RWPE2 (cell line): Measurements from ENCODE around the gene LIG1.
A peak's percentile ranks its signal among the peaks of the same experiment; 100 is the strongest.

ENCODE experiments used
- ATAC-seq: fragments of 200-7000 bp; cut with Tn5 transposase; 3 replicates; pipeline ENCODE4 v1.9.1; 2021; ENCODE audit warnings: low read depth
- DNase-seq: peaks from one replicate; pipeline ENCODE4 v3.0.0-alpha.2; 2020; ENCODE audit warnings: low spot score
- H3K27ac ChIP-seq: fragments of 450-650 bp; 2 replicates; pipeline ENCODE4 v1.5.1; 2017; ENCODE audit warnings: mild to moderate bottlenecking; ENCODE audit not compliant: poor library complexity, severe bottlenecking
- H3K27me3 ChIP-seq: fragments of 250-450 bp; sonication (Bioruptor Pico); 2 replicates; pipeline ENCODE4 v1.5.1; 2021; ENCODE audit warnings: mild to moderate bottlenecking, moderate library complexity; ENCODE audit not compliant: insufficient read depth, poor library complexity, severe bottlenecking
- H3K36me3 ChIP-seq: fragments of 250-450 bp; sonication (Bioruptor Pico); 2 replicates; pipeline ENCODE4 v1.5.1; 2020; ENCODE audit warnings: low read depth, mild to moderate bottlenecking, moderate library complexity
- H3K4me1 ChIP-seq: fragments of 250-450 bp; sonication (Bioruptor Pico); 2 replicates; pipeline ENCODE4 v1.5.1; 2021; ENCODE audit warnings: mild to moderate bottlenecking, moderate library complexity; ENCODE audit not compliant: insufficient read depth, poor library complexity, severe bottlenecking
- H3K4me3 ChIP-seq: fragments of 250-450 bp; sonication (Bioruptor Pico); 2 replicates; pipeline ENCODE4 v1.5.1; 2021; ENCODE audit warnings: mild to moderate bottlenecking, moderate library complexity; ENCODE audit not compliant: severe bottlenecking
- H3K9me3 ChIP-seq: fragments of 250-450 bp; sonication (Bioruptor Pico); 2 replicates; pipeline ENCODE4 v1.5.1; 2021; ENCODE audit warnings: mild to moderate bottlenecking, moderate library complexity; ENCODE audit not compliant: severe bottlenecking
- TF ChIP-seq, protein P1 (sequence below): fragments of 450-650 bp; IDR thresholded peaks from one replicate; pipeline ENCODE4 v1.5.1; 2017; ENCODE audit warnings: mild to moderate bottlenecking, moderate library complexity; ENCODE audit not compliant: poor library complexity, severe bottlenecking

The LIG1 gene

DNA sequence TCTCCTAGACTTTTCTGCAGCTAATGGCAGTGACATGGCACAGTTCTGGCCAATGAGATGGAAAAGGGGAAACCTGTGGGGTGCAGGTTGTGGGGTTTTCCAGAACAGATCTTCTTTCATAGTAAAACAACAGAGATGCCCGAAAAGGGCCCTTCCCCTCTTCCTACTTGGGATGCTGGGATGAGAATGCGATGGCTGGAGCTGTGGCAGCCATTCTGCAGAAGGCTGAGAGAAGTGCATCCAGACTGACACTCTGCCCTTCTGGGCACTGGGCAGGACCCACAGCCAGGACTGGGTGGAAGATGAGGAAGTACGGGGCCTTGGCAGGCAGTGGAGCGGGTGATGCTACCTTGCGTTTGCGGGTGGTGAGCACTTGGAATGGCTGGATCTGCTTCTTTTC is 42.6 kb downstream of the LIG1 start:
- Histone ChIP-seq H3K9me3 (no peaks in the 10 kb centered on the region), H3K4me3 (no peak overlapping the region), H3K27ac (no peak overlapping the region), H3K36me3 (peaks cover 42% of the 10 kb centered on the region), H3K27me3 (no peaks in the 10 kb centered on the region), H3K4me1 (peaks cover 14% of the 10 kb centered on the region)
- TF ChIP-seq, protein P1, sequence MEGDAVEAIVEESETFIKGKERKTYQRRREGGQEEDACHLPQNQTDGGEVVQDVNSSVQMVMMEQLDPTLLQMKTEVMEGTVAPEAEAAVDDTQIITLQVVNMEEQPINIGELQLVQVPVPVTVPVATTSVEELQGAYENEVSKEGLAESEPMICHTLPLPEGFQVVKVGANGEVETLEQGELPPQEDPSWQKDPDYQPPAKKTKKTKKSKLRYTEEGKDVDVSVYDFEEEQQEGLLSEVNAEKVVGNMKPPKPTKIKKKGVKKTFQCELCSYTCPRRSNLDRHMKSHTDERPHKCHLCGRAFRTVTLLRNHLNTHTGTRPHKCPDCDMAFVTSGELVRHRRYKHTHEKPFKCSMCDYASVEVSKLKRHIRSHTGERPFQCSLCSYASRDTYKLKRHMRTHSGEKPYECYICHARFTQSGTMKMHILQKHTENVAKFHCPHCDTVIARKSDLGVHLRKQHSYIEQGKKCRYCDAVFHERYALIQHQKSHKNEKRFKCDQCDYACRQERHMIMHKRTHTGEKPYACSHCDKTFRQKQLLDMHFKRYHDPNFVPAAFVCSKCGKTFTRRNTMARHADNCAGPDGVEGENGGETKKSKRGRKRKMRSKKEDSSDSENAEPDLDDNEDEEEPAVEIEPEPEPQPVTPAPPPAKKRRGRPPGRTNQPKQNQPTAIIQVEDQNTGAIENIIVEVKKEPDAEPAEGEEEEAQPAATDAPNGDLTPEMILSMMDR = no peak
- DNase-seq = no peak
- no peak for ATAC-seq

DNA sequence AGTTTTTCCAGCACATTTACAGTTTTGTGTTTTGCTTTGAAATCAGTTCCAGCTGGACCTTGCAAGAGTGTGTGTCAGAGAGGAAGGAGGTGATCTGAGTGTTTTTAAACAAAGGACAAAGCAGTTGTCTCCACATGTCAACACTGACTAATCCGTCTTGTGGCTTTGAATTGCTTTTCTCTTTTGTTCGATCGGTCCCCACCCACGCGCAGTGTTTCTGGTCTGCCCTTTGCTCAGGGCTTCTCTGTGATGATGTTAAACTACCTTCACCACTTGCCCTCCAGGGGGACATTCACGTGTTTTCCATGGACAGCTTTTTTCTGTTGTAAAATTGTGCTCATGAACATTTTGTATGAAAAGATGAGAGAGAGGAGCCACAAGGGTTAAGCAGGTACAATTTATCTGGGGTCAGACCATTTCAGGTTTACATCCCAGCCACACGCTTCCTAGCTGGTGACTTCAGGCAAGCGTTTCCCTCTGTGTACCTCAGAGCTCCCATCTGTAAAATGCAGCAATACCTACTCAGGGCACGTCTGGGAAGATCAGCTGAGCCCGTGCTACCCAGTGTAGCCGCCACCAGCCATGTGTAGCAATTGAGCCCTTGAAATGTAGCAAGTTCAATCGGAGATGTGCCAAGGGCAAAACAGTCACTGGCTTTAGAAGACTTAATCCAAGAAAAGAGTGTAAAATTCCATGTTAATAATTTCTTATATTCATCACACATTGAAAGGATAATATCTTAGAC is 46.1 kb downstream of the LIG1 start:
- no peak overlapping the region for H3K4me3 ChIP-seq
- peaks cover 46% of the 10 kb centered on the region for H3K36me3 ChIP-seq
- ATAC-seq = peak; percentile 88
- H3K4me1 ChIP-seq = peaks cover 22% of the 10 kb centered on the region
- H3K9me3 ChIP-seq = no peaks in the 10 kb centered on the region
- H3K27ac ChIP-seq = no peak overlapping the region
- no peak for DNase-seq
- TF ChIP-seq, protein P1 = no peak
- H3K27me3 ChIP-seq = no peaks in the 10 kb centered on the region

DNA sequence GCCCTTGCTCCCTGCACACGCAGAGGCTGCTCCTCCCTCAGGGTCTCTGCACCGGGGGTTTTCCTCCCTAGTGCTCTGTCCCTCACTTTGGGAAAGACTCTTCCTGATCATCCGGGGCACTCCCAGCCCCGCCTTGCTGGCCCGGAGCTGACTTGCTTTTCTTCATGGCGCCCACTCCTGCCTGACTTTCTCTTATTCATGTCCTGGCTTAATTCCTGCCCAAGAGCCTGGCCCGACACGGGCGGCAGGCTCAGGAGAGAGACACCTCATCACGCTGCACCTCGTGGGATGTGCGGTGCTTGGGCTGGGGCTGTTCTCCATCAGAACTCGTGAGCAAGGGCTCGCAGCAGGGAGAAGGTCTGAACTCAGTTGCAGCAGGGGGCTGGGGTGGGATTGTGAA is 47.7 kb downstream of the LIG1 start:
- TF ChIP-seq, protein P1 = no peak
- DNase-seq (no peak), ATAC-seq (no peak)
- Histone ChIP-seq H3K9me3 (no peaks in the 10 kb centered on the region), H3K36me3 (peaks cover 42% of the 10 kb centered on the region), H3K4me1 (peaks cover 22% of the 10 kb centered on the region), H3K27ac (peak overlapping the region; percentile 37), H3K27me3 (no peaks in the 10 kb centered on the region), H3K4me3 (no peak overlapping the region)

DNA sequence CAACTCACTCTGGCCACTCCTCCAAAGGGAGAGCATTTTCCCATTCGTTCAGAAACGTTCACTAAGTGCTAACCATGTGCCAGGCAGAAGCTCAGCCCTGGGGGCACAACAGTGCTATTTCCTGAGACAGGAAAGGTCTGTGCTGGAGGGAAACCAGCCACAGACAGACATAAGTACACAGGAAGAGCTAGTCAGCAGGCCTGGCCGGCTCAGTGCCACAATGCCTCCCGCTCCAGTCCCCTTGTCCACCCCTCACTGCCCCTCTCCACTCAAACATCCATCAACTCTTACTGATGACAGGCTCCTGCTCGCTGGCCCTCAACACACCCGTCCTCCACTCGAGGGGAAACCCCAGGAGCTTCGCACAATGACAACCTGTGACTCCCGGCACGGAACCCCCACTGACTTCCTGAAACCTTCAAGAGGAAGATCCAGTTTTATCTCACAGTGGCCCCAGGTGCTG is 48.2 kb downstream of the LIG1 start:
- peaks cover 43% of the 10 kb centered on the region for H3K36me3 ChIP-seq
- peaks cover 22% of the 10 kb centered on the region for H3K4me1 ChIP-seq
- peak overlapping the region; percentile 37 for H3K27ac ChIP-seq
- peak; percentile 60 for ATAC-seq
- DNase-seq = no peak
- H3K4me3 ChIP-seq = no peak overlapping the region
- H3K27me3 ChIP-seq = no peaks in the 10 kb centered on the region
- no peaks in the 10 kb centered on the region for H3K9me3 ChIP-seq
- TF ChIP-seq, protein P1 = no peak

DNA sequence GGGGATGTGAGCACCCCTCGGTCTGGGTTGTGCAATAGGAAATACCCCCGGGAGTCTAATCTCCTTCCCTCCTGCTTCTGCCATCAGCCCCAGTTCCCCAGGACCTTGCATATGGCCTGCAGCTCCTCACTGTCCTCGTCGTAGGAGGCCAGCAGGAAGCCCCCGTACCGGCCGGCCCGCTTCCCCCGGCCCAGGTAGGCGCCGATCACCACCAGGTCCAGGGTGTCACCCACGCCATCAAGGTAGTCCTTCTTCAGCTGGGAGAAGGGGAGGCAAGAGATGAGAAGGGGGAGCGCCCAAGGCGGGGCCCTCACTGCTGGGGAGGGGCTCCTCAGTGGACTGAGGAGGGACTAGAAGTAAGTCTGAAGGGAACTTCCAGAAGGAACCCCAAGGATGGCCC is 49.1 kb downstream of the LIG1 start:
- DNase-seq (no peak), ATAC-seq (no peak)
- H3K36me3 ChIP-seq = peaks cover 47% of the 10 kb centered on the region

More for the DNA sequence above, 49.1 kb downstream of the LIG1 start:
- Histone ChIP-seq H3K9me3 (no peaks in the 10 kb centered on the region), H3K27me3 (no peaks in the 10 kb centered on the region), H3K4me3 (no peak overlapping the region), H3K27ac (no peak overlapping the region), H3K4me1 (peaks cover 22% of the 10 kb centered on the region)
- TF ChIP-seq, protein P1 = no peak
